Tongue (tissue), 2 donors: ENCODE measurements around the gene PLEKHS1. TPM values are rescaled to one million over a fixed set of nuclear protein-coding genes. Genes with fewer than 3 reads are reported as not detected.

Experiments
- DNase-seq: peaks from one replicate; pipeline ENCODE4 v3.0.0-alpha.2; 2015
- total RNA-seq: library from RNA; depleted of rRNA; stranded (reverse); fragments of >200 nt; gene quantifications from one replicate; pipeline ENCODE4 v1.2.3, GENCODE V29; 2014

The PLEKHS1 gene
- 1.4 TPM for total RNA-seq

DNA sequence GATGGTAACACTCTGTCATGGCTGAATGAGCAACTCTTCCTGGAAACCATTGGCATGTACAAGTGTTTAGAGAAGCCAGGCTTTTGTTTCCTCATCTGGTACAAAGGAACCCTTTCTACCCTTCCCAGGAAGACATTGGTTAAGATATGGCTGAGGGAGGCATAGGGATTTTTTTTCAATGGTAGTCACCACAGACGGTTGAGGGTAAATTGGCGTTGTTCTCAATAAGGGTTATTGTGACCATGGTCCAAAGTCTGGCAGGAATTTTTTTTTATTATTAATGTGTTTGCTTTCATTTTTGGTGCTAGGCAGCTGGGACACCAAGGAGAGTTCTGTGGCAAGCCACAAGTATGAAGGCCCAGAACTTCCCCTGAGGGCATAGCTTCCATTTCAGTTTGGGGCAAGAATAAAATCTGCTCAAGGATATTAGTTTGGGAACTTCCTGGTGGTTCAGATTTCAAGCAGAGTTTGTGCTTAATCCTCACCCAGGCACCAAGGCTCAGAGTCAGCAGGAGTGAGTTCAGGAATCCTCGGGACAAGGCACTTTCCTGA is at the start of gene PLEKHS1:
TSS of gene PLEKHS1 (plus strand) at position 502 of the 552 bp plus-strand sequence. CDS start 3,596 bp downstream, outside the sequence.
- no peak for DNase-seq

DNA sequence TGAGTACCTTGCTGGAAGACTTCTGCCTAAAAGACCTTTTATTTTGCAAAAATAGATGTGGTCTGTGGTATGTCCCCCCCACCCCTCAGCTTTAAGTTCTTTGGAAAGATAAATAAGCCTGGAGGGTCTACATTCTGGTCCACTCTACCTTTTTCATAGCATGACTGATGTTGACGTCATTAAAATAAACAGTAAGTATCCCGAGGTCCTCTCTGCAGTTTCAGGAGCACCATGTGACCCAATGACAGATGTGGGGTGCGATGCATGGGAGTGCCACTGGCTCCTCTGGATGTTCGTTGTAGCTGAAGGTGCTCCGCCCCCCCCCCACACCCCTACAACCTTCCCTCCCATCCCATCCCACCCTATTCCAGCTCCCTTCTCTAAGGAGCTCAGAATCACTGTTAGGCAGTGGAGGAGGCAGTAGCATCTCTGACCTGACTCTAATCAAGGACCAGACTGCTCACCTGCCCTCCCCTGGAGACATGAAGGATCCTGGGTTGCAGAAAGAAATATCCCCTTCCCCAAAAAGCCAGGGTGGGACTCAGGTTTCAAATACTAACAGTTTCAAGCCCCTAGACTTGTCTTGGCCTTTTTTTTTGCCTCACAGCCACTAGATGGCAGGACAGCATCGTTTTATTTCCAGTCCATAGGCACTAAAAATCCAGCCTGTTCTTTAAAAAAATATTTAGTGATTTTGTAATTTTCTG is 46.7 kb upstream of the PLEKHS1 start:
- DNase-seq: peak; percentile 82

DNA sequence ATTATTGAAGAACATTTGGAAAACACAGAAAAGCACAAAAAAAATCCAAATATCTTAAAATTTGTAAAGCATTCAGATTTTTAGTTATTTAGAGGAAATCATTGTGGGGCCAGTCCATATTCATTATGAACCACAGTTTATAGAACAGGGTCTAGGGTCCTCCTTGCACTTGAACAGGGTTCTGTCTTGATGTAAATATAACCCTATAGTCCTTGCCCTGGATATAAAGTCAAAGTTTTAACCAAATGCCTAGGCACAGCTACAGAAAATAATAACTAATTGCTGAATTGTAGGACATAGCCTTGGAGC is 46.2 kb upstream of the PLEKHS1 start:
- DNase-seq: no peak

DNA sequence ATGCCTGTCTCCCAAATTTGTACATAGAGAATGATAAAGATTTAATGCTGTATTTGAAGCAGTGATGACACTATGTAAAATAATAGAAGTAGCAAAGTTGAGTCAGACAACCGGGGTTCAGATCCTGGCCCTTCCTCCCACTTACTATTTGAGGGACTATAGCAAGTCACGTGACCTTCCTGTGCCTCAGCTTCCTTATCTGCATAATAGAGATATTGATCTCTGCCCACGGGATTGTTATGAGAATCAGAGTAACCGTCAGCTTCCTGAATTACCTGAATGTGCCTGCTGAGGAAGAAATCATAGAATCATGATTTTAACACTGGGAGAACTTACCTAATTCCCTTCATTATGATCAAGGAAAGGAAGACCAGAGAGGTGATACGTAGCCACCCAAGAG is 44.9 kb upstream of the PLEKHS1 start:
- no peak for DNase-seq

DNA sequence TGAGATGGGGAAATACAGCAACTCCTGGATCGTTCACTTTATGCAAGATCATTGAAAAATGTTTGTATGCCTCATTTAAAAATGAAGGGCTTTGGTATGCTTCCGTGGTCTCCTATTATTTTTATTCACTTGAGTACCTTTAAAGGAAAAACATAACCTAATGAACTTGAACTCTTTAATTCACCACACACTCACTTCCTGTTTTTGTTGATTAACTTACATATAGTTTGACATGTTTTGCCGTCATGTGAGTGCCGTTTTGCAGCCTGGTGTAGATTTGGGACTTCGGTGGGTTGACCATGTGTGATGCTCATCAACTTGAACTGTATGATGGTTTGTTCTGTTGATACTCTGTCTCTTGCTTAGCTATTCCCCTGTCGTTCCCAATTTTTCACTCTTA is 42.8 kb upstream of the PLEKHS1 start:
- no peak for DNase-seq

DNA sequence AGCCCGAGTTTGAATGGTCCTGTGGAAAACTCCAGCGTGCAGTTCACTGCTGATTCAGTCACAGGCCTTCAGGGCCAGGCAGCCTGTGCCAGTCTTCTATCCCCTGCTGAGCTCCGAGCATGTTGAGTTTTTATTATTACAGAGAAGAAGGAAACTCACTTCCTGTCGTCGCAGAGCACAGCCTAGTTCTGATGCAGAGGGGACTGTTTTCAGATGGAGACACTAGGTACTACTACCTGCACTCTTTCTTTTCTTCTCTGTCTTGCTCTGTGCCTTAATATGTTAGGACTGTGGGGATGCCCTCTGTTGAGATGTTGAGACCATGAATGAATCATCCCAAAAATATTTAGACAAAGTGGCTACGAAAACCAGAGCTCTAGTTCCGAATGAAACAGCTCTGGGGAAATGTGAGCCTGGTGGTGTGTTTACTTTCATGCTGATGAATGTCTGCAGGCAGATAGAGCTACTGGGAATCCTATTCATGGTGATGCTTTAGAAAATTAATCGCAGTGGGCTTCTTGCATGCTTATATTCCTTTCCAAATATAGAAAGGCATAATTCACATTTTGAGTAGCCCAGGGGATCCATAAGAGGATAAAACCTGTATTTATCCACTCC is 42.2 kb upstream of the PLEKHS1 start:
- no peak for DNase-seq

DNA sequence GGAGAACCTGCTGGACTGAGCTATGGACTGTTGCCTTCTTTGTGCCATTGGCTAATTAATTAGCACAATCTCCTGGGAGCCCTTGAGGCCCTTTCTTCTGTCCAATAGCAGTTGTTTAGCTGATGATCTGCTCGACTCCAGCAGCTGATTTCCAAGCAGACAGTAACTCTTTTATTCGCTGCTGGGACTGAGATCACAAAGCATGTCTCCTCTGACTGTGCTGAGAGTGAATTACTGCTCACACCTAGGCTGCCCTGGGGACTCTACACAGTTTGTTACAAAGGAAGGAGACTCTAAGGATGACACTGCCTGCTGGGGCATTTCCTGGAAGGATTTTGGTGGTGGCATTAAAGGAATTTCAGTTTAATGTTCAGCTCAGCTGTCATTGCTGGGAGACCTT is 40.3 kb upstream of the PLEKHS1 start:
- DNase-seq: peak; percentile 37

DNA sequence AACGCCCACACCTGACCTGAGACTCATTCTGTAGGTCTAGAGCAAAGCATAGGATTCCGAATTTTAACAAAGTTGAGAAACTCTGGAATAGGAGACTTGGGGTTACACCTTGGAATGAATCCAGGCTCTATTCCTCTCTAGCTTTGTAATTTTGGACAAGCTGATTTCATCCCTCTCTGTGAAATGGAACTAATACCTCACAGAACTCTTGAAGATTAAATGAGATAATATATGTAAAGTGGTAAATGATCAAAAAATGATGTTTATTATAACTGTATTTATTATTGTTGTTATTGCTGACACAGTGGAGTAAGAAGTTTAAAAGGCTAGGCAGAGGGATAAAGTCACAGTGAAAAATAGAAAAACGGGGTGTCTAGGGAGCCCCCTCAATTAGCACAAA is 39.5 kb upstream of the PLEKHS1 start:
- DNase-seq: no peak

DNA sequence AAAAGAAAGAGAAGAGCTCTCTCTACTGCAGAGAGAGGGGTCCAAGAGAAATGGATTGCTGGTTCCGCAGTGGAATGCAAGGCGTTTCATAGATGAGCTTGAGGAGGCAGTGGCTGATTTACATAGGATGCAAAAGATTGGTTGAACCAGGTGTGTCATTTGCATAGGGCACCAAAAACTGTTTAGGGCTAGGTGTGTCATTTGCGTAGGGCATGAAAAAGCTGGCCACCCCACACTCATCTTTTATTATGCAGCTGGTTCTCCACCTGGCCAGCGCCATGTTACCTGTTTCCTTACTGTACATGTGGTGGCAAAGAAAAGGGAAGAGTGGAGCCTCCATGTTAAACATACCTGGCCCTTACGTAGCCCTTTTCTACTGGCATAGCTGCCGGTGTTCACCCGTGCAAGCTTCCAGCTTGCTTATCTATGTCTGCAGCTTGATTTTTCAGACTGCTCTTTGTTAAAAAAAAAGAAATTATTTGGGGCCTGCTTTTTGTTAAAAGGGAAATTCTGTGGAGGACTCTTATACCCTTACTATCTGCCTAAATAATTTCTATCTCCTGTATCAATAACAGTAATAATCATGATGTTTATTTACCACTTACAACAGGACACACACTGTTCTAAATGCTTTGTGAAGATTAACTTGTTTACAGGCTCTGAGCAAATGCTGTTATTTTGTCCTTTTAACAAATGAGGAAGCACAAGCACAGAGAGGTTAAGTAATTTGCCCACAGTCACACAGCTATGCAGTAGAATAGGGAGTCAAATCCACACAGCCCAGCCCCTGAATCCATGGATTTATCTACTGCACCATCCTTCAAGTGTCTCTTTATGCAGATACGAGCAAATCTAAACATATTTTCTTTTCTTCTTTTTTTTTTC is 38.5 kb upstream of the PLEKHS1 start:
- DNase-seq: no peak

DNA sequence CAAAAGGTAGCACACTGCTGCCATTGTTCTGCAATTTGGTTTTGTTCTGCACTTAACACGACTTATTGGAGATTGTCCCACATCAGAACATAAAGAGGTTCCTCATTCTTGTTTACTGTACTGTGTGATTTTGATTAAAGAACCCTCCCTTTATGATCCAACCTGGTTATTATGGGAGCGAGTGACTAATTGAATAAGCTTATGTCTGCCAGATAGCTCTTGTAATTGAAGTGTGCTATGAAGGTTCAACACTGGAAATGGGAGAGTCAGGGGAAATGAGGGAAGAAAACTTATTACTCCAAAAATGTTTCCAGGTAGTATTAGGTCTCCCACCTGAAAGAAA is 37.9 kb upstream of the PLEKHS1 start:
- DNase-seq: no peak

DNA sequence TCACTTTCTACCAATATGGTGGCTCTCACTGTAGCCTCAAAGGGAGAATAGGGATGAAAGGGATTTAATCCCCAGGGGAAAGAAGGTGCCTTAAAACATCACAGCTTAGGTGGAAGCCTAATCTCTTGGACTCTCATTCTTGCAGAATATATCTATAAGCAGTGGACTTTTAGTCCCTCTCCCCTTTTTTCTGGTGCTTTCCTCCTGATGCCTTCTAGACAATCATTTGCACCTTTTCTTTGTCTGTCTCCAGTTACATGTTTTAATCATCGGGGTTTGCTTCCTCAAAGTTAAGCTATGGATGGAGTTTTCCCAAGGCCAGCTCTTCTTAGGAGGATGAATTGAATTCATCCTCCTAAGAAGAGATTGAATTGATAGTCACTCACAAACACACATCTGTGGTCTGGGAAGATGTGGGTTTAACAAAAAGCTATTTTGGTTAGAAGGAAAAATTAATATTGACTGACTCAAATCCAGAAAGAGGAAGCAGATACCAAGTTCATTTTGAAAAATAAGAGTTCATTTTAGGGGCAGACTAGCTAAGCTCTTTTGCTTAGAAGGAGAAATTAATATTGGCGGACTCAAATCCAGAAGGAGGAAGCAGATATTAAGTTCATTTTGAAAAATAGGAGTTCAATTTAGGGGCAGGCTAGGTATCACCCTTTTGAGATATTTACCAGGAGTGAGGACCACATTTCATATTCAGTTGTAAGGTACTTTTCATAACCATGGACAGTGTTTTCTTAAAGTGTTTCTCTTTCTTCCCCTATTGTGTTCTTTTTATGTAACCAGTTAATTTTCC is 35.2 kb upstream of the PLEKHS1 start:
- DNase-seq: no peak

DNA sequence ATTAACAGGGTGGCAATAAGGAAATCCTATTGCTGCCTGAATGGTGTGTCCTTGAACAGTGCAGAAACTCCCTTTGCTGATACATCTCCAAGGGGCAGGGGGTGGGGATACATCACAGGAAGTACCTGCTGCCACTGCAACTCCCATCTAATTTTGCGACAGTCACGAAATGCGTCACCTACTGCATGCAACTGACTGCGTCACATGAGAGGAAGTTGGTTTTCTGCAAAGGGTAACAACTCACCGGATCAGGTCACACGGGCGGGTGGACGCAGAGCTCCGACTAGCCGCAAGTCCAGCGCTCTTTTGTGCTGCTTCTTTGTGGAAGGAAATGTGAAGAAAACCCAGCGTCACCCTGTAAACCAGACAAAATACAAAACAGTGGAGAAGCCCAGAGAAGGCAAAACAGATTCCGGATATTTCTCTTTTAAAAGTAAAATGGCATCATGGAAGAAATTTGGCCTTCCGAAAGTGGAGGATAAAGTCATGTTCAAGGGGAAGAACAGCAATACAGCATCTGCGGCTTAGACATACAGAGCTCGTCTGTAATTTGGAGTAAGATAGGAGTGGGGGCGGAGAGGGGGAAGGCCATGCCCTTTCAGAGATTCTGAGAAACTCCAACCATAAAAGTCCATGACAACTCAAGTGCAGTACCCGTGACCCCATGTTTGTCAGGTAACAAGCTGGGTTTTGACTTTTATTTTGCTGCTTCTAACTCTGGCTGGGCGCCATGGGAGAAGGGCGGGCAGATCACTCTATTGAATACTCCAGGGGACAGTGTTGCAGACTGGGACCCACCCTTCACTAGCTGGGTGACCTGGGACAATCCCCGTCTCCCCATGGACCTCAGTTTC is 32.3 kb upstream of the PLEKHS1 start:
- no peak for DNase-seq

DNA sequence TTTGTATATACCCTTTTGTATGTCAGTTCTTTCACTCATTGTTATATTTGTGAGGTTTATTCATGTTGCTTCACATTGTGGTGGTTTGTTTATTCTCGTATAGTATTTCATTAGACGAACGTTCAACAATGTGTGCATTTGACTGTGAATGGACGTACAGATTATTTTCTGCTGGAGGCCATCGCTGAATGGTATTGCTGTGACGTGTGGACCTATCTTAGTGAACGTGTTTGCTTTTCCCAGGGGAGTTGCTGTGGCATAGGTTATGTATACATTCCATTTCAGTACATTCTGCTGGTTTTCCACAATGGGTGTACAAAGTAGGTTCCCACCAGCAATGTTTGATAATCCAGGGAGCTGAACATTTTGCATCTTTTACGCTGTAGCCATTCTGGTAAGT is 31.1 kb upstream of the PLEKHS1 start:
- DNase-seq: no peak

DNA sequence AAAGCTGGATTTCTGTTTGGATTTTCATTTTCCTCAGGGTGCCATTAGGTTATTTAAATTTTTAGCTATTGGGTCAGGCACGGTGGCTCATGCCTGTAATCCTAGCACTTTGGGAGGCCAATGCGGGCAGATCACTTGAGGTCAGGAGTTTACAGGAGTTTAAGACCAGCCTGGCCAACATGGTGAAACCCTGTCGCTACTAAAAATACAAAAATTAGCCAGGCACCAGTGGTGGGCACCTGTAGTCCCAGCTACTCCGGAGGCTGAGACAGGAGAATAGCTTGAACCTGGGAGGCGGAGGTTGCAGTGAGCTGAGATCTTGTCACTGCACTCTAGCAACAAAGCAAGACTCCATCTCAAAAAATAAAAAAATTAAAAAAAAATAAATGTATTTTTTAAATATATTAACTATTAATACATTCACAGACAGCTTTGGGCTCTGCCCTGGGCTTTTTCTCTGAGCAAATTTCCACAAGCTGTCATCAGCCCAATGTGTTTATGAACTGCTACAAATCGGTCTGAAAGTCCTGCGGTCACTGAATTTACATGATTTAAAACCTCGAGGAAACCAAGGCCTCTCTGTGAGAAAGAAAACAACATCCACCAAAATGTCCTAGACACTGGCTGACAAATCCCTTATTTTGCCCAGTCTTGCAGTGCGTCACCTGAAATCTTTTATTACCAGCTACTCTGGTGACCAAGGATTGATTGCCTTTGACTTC is 19.2 kb upstream of the PLEKHS1 start:
- no peak for DNase-seq

DNA sequence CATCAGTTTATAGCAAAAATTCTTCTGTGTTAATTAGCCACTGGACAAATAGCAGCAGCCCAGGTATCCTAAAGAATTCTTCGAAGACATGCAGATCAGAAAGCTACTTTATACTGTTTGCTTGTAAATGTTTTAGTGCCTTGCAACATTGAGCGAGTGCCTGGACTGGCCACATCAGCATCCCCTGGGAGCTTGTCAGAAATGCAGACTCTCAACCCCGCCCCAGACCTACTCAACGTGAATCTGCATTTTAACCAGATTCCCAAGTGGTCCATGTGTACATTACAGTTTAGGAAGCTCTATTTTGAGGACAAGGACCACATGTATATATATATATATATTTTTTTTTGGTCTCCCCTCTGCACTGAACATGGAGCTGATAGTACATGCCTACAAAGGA is 18.5 kb upstream of the PLEKHS1 start:
- DNase-seq: no peak

DNA sequence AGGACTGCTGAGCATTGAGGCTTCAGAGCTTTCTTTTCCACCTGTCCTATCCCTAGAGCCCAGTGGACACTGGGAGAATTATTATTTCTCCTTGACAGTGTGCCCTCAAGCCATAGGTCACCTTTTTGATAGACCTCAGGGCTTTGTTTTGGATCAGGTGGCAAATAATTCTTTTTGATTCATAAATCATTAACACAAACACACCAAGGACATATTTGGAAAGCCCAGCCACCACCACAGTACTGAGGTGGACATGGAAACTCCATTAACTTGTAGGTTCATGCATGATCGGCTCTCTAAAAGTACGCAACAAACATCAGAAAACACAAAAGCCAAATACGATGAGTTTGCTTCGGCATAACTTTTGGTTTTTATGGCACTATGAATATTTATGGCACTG is 17.8 kb upstream of the PLEKHS1 start:
- no peak for DNase-seq

DNA sequence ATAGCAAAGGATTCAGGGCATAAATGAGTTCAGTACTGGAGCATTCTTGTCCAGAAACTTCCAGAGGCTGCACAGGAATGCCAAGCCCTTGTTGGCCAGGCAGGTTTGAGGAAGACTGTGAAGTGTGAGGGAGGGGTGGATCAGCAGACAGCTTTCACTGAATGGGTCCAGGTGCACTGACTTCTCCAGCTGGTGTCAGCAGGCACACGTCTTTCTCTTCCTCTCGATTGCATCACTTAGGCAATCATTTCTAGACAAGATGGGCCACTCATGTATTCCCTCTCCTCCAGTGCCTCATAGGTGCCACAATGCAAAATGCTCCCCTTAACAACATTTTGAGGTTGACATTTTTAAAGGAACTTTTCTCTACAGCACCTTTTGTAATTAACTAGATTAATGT is 15.6 kb upstream of the PLEKHS1 start:
- DNase-seq: no peak

DNA sequence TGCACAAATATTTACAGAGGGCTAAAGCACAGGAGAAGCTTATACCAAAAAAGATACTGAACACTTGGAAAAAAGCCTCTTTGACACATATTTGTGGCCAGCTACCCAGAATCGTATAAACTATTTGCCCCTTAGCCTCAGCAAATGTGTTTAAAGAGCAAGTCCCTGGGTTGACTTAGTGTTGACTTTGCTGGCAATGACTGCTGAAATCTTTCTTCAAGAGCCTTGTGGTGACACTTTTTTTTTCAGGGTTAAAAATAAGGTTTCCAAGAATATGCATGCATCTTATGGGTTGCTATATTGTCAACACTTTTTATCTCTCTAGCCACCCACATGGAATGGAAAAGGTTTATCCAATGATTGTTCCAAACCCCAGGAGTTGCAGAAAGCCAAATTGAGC is 14.9 kb upstream of the PLEKHS1 start:
- peak; percentile 19 for DNase-seq

DNA sequence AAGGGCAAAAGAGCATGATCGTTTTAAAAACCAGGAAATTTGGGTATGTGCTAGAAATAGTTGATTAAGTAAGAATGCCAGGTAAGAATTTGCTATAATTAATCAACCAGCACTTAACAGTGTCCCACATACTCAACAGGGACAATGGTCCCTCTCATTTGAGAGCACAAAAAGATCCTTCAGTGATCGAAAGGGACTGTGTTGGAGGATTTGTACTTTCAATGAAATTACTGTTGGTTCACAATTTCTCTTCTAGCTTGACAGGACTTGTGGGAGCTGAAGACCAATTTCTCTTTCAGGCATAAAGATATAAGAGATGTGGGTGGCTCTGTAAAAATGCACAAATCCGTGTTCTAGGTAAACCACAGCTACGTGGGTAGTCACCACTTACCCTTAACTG is 12.5 kb upstream of the PLEKHS1 start:
- no peak for DNase-seq

DNA sequence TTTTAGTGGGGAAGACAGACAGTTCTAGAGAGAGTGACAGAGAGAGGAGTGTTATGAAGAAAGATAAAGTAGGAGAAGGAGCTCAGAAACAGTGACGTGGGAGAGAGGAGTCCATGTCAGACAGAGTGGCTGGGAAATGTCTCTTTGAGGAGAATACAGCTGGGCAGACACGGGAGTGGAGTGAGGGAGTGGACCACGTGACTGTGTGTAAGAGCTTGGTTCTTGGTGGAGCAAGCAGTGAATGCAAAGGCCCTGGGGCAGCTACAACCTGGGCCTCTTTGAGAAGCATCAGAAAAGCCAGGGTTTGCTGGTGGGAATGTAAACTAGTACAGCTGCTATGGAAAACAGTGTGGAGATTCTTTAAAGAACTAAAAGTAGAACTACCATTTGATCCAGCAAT is 11.9 kb upstream of the PLEKHS1 start:
- DNase-seq: no peak

DNA sequence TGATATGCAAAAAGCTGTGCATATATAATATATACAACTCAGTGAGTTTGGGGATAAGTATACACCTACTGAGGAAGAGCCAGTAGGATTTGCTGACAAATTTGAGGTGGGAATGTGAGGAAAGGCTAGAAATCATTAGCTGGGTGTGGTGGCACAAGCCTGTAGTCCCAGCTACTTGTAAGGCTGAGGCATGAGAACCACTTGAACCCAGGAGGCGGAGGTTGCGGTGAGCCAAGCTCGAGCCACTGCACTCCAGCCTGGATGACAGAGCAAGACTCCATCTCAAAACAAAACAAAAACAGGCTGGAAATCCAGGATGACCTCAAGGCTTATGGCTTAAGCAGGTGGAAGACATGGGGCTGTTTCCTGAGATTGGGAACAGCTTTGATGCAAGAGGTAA is 10.6 kb upstream of the PLEKHS1 start:
- DNase-seq: no peak
